A549 (cell line): ENCODE measurements around the gene PCGF5.

Experiments
- CTCF ChIP-seq: fragments of >200 bp; sonication (Bioruptor Twin); formaldehyde crosslinking; IDR thresholded peaks from 3 replicates; pipeline ENCODE4 v1.5.1; 2016
- POLR2A ChIP-seq: IDR thresholded peaks from 2 replicates; pipeline ENCODE4 v1.6.1; 2012; ENCODE audit warnings: mild to moderate bottlenecking, low read length
- RFX5 ChIP-seq: fragments of 450-650 bp; IDR thresholded peaks from 2 replicates; pipeline ENCODE4 v1.7.1; 2014; ENCODE audit warnings: antibody characterized with exemption, mild to moderate bottlenecking, moderate library complexity

- TF ChIP-seq RFX5: no peak
- no peak for TF ChIP-seq POLR2A
- TF ChIP-seq CTCF: no peak
These were observed 64.1 kb downstream of the PCGF5 start for GRCh38 chr10:91284486-91285090.
